GM20431 (cell line): Measurements from ENCODE around the gene GPATCH8.
"Not testable (repeated sequence)": the region's sequence is repeated elsewhere in the genome, so short reads cannot be mapped to it uniquely, and the experiment has no call there.

ENCODE experiments used
- in situ Hi-C: fragments of 300-500 bp; cut with MseI, MboI; formaldehyde crosslinking; loops from one replicate; pipeline ENCODE4 v1.15.0; 2020; ENCODE audit warnings: low sequenced_read_pairs; ENCODE audit not compliant: unreplicated experiment

Gene GPATCH8

GRCh38 chr17:44402564-44403172 is 100.5 kb downstream of the GPATCH8 start:
- in situ Hi-C loops: no loop called here

- in situ Hi-C loops: no loop called here
These were observed 102.9 kb downstream of the GPATCH8 start for GRCh38 chr17:44400226-44400847.

GRCh38 chr17:44398692-44399691 is 104.2 kb downstream of the GPATCH8 start:
- in situ Hi-C loops: no loop called here

GRCh38 chr17:44397479-44398440 is 105.4 kb downstream of the GPATCH8 start:
- in situ Hi-C loops: no loop called here

DNA sequence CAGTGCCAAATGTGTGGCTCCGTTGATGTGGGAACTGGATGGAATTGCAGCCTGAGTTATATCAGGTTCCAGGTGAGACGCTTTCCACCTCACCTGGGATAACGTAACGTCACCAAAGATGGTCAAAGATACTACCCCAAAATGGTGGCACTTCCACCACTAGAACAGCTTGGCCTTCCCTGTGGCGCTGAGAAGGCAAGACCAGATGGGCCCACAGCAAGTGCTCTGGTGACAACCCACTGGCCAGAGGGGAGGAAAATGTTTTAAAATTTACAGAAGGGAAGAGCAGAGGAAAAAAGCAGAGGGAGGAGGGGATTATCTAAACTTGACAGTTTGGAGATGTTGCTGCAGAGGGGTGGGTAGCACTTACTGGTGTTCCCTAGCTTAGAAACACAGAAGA is 106.3 kb downstream of the GPATCH8 start:
- in situ Hi-C loops: no loop called here

DNA sequence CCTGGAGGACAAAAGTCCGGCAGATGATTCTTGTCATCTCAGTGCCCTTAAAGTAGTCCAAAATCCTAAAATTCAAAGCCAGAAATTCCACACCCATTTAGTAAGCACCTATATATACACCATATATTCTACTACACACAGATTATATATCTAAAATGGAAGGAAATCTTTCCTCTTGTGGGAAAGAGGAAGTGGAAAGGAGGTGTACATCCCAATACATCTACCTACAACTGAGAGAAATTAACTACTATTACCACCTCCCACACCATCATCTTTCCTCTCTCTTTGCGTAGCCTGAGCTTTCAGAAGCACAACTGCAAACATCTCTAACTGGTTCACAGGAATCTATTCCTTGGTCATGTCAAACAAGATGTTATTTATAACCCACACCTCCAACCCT is 108.4 kb downstream of the GPATCH8 start:
- in situ Hi-C loops: no loop called here

DNA sequence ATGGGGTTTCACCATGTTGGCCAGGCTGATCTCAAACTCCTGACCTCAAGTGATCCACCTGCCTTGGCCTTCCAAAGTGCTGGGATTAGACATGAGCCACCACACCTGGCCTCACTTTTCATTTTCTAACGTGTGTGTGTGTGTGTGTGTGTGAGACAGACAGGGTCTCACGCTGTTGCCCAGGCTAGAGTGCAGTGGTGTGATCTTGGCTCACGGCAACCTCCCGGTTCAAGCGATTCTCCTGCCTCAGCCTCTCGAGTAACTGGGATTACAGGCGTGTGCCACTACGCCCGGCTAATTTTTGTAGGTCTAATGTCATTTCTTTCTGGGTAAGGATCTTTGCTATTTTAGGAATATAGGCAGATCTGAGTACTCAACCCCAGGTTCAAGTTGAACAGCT is 109.1 kb downstream of the GPATCH8 start:
- in situ Hi-C loops: not testable (repeated sequence)

DNA sequence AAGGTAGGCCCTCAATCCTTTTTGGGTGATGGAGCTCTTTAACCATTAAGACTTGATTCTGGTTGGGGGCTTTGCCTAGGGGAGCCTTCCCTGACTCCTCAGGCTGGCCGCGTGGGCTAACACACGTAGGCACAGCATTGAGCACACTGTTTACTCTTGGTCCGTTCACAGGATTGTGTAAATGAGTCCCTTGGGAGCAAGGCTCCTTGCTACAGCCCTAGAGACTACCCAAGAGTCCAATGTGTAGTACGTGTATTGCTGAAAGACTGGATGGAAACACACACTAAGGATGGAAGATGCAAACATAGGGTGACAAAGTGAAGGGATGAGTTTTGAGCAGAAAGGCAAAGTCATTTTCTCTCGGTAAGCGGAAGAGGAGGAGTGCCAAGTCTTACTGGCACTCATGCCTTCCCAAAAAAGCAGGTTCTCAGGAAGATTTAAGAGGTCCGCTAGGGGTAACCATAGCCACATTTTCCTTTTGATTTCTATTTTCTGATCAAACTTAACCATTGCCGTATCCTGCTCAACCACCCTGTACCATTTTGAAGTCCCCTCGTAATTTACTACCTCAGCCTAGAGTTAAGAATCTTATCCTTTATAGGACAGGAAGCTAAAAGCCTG is 112.8 kb downstream of the GPATCH8 start:
- in situ Hi-C loops: no loop called here

GRCh38 chr17:44389723-44390202 is 113.4 kb downstream of the GPATCH8 start:
- in situ Hi-C loops: no loop called here

GRCh38 chr17:44389281-44389680 is 113.9 kb downstream of the GPATCH8 start, which contains the start of gene ITGA2B:
ITGA2B (minus strand) TSS chr17:44389649; CDS start chr17:44389473, 176 bp downstream.
- in situ Hi-C loops: no loop called here

- in situ Hi-C loops: no loop called here
These were observed 115.4 kb downstream of the GPATCH8 start for GRCh38 chr17:44387804-44388203.

DNA sequence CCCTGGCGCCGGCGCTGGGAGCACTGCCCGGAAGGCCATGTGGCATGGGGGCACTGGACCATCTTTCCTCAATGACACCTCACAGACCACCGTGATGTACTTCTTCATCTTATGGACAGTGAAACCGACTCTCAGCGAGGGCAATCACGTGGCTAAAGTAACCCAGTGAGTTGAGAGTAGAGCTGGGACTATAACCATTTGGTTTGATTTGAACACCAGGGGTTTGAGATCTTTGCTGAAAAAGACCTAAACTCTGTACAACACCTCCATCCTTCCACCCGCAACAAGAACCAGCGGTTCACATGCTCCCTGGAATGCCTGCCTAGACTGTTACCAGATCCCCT is 117.1 kb downstream of the GPATCH8 start:
- in situ Hi-C loops: no loop called here

DNA sequence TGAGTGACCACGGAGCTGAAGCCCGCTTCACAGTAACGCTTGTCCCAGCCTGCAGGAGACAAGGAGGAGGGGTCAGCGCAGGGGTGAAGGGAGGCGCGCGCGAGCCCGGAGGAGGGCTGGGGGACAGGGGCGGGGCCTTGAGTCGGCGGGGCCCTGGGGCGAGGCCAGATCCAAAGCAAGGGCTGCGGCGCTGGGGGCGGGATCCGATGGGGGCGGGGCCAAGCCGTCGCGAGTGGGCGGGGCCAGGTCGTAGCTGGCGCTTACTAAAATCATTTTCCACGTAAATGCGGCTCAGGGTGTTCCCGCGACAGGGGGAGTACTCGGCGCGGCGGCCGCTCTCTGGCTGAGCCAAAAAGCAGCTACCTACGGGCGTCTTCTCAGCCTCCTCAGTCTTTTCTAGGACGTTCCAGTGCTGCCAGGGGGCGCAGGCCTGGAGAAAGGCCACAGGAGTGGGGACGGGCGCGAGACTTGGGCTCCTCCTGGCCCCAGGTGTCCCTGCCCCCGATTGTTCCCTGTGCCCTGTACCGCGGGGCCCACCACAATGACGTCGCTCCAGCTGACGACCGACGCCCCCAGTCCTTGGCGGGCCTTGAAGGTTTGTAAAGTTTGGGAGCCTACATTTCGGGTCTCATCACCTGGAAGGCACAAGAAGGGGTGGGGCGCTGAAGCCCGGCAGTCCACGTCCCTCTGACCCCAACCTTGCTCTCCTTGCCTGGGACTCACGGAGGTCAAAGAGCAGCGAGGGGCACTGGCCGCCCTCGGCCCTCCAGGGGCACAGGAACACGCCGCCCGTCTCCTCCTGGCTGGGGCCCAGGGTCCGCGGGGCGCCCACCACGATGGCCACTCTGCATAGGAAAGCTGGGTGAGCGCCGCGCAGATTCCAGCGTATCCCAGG is 117.7 kb downstream of the GPATCH8 start:
- in situ Hi-C loops: no loop called here

GRCh38 chr17:44384823-44385286 is 118.4 kb downstream of the GPATCH8 start:
- in situ Hi-C loops: no loop called here

DNA sequence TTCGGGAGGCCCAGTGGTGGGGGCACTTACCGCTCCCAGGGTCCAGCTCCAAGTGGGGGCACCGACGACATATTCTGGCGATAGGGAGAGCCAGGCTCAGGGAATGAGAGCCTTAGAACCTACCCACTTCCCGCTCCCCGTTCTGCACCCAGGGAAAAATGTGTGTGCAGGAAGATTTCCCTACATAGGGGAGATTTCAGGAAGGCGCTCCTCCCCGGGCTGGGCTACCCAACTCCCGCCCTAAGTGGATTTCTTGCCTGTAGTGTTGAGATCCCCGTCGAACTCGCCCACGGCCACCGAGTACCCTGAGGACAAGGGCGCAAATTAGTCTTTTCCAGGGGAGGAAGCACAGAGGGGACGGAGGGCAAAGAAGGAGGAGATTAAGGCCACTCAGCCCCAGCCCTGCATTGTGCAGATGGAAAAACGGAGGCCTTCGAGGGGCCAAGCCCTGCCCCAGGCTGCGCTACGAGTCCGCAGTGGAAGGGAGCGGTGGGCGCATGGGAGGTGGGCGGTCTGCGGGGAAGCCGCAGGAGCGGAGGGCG is 118.9 kb downstream of the GPATCH8 start:
- in situ Hi-C loops: no loop called here

DNA sequence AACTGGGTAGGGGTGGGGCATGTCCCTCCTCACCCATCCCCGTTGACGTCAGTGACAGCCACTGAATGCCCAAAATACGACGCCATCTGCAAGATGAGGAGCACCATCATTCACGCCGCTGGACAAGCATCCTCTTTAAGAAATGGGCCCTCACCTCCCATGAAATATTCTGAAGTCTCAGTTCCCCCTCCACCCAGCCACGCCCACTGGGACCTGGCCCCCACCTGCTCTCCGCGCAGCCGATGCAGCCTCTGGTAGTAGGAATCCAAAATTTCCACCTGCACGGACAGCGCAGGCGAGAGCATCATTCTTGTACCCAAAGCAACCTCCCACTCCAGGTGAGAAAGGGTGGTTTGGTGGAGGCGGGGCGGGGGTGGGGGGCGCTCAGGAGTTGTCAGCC is 119.3 kb downstream of the GPATCH8 start:
- in situ Hi-C loops: no loop called here

DNA sequence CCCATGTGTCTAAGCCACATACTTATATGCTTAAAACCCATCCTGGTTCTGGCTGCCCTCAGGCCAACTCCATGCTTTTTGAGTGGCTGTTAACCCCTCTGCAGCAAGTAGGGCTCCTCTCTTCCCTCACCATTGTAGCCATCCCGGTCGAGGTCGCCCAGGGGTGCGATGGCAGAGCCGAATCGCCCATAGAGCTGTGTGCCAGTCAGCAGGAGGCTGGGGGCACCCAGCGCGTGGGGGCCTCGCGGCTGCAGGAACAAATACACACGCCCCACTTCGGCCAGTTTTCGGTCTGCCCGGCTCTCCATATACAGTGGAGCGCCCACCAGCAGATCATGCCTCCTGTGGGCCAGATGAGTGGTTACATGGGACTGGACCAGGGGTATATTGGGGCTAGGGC is 119.8 kb downstream of the GPATCH8 start:
- in situ Hi-C loops: no loop called here

- in situ Hi-C loops: no loop called here
These were observed 120.3 kb downstream of the GPATCH8 start for GRCh38 chr17:44382917-44383316.
